Activated CD4-positive, alpha-beta T cell treated with anti-CD3 and anti-CD28 coated beads, Interleukin-2, amount 50 U/mL, for 24 hours (primary cell): ENCODE measurements around the gene POP7.
"Not testable (repeated sequence)": the region's sequence is repeated elsewhere in the genome, so short reads cannot be mapped to it uniquely, and the experiment has no call there.

ENCODE experiments used
- DNase-seq, 2 donors: peaks; one replicate each; pipeline ENCODE4 v3.0.0-alpha.2; 2020; ENCODE audit warnings: low read depth in 1 of 2, low spot score in 1 of 2

The POP7 gene

DNA sequence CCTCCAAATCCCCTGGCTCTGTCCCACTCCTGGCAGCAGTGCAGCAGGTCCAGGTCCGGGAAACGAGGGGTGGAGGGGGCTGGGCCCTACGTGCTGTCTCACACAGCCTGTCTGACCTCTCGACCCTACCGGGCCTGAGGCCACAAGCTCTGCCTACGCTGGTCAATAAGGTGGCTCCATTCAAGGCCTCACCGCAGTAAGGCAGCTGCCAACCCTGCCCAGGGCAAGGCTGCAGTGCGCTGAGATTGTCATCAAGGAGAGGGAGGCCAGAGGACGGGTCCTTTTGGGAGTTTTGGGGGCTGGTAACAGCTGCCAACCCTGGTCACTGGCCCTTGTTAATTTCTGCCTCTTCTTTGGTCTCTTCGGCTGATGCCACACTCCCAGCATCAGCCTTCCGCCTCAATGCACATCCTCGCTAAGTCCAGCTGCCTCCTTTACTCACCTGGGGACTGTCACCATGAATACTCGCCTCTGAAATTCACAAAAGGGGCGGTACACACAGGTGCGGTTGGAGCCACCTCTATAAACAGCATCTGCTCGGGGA lies 17.9 kb downstream of the POP7 start:
- DNase-seq, result no peak

- DNase-seq, result not testable (repeated sequence)
These were observed 18.4 kb downstream of the POP7 start for GRCh38 chr7:100724364-100724763.

DNA sequence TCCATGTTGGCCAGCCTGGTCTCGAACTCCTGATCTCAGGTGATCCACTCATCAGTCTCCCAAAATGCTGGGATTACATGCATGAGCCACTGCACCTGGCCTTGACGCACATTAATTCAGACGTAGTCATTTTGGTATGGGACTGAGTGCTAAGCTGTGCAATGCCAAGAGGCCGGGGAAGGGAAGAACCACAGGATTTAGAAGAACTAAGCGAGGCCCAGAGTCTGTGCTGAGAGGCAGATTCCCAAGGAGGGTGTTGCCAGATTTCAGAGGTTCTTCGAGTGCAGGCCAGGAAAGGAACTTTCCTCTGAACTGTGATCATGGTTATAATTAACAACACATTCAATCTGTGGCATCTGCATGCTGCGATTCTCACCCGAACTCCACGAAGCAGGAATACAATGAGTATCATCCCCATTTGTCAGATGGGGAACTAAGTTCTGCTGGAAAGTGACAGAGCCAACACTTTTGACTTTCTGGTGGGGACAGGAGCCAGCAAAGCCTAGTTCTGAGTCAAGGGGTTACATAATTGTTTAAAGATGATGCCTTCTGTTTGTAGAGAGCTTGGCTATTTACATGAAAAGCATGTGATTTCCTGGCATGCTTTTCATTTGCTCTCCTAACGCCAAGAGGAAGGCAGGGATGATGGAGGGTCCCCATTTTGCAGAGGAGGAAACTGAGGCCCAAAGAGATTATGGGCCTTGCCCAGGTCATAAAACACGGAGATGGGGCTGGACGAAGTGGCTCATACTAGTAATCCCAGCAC lies 21.3 kb downstream of the POP7 start:
- no peak for DNase-seq

DNA sequence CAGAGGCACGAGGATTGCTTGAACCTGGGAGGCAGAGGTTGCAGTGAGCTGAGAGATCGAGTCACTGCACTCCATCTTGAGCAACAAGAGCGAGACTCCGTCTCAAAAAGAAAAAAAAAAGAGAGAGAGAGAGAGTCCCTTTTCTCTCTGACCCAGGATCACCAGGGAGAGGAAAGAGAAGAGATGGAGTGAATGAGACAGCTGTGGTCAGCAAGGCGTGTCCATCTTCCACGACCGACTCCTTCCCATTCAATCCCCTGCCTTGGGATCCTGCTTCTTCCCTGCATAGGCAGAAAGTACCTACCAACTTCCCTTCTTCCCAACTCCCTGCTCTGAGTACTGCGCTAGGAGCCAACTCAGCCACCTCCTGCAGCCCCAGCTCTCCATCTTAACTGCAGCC lies 22.3 kb downstream of the POP7 start:
- no peak for DNase-seq

DNA sequence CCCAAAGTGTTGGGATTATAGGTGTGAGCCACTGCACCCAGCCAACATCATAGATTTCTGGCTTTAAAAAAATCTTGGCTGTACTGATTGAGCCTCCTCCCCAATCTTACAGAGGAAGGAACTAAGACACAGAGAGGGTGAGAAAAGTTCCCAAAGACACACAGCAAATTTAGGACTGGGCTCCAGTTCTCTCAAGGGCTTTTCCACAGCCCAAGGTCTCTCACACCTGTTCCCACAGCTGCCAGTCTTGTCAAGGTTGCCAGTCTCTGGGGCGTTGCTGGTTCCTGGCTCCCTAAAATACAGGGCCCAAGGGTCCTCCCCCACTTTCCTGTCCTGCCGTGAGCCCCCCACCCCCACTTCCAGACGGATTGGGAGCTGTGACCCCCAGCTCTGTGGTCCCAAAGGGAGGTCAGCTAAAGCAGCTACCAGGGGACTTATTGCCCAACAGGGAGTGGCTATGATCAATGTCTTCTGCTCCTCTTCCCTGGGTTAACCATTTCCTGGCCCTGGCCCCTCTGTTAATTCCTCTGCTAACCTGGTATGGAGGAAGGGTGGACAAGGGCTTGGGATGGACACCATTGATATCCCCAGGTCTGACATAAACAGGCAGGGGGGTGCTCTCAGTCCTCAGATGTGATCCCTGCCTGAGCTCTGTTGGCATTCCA lies 24.3 kb downstream of the POP7 start:
- DNase-seq, result no peak

DNA sequence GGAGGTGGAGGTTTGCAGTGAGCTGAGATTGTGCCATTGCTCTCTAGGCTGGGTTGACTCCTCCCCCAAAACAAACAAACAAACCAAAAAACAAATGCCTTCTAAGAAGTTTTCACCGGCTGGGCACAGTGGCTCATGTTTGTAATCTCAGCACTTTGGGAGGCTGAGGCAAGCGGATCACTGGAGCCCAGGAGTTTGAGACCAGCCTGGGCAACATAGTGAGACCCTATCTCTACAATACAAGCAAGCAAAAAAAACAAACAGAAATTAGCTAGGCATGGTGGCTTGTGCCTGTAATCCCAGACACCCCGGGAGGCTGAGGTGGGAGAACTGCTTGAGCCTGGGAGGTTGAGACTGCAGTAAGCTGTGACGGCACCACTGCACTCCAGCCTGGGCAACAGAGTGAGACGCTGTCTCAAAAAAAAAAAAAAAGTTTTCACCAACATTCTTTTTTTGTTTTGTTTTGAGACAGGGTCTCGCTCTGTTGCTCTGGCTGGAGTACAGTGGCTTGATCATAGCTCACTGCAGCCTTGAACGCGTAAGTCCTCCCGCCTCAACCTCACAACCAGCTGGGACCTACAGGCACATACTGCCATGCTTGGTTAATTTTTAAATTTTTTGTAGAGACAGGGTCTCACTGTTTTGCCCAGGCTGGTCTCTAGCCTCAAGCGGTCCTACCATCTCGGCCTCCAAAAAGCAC lies 26.2 kb downstream of the POP7 start:
- no peak for DNase-seq

DNA sequence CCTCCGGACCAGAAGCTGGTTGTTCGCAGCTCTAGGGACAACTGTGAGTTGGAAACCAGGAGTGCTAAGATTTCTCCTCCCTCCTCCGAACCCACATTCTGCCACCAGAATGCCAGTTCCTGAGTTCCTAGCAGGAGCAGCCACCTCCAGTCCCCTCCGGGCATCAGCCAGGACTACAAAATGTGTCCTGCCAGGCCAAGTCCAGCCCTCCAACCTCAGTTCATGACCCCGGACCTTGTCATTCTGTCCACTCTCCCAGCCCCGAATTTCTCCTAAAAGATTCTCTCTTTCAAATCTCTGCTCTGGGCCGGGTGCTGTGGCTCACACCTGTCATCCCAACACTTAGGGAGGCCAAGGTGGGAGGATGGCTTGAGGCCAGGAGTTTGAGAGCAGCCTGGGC lies 29.8 kb downstream of the POP7 start:
- no peak for DNase-seq

DNA sequence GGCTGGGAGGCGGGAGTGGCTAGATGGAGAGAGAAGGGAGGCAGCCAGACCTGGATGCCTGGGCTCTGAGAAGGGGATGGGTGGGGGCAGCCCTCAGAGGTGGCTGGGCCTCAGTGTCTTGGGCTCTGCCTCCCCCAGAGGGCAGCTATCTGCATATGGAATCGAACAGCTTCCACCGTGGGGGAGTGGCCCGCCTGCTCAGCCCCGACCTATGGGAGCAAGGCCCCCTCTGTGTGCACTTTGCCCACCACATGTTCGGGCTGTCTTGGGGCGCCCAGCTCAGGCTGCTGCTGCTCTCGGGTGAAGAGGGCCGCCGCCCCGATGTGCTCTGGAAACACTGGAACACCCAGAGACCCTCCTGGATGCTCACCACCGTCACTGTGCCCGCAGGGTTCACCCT lies 30.8 kb downstream of the POP7 start:
- DNase-seq, result no peak

- no peak for DNase-seq
These were observed 34.0 kb downstream of the POP7 start for GRCh38 chr7:100739934-100740333.

GRCh38 chr7:100744605-100745004 lies 38.7 kb downstream of the POP7 start:
- DNase-seq, result no peak

- no peak for DNase-seq
These were observed 39.3 kb downstream of the POP7 start for GRCh38 chr7:100745184-100745583.

DNA sequence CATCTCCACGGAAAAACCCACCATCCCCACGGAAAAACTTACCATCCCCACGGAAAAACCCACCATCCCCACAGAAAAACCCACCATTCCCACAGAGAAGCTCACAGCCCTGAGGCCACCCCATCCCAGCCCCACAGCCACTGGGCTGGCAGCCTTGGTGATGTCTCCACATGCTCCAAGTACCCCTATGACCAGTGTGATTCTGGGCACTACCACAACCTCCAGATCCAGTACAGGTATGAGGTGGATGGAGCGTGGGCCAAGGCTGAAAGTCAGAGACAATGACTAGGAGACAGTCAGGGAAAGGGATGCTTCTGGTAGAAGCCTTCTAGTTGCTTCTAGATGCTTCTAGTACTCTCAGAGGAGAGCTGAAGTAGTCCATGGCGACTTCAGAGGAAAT lies 47.1 kb downstream of the POP7 start:
- no peak for DNase-seq

GRCh38 chr7:100753750-100754149 lies 47.8 kb downstream of the POP7 start:
- no peak for DNase-seq
